Heart right ventricle (tissue), 16 donors: ENCODE data around the gene CRYGB. TPM values are rescaled to one million over a fixed set of nuclear protein-coding genes. Genes with fewer than 3 reads are reported as not detected.

ENCODE experiments used
- ATAC-seq, 8 donors: fragments of 200-7000 bp; cut with Tn5 transposase; one replicate each; pipeline ENCODE4 v1.9.1; 2020; ENCODE audit warnings: mild to moderate bottlenecking in 8 of 8, moderate library complexity in 8 of 8, moderate number of reproducible peaks in 1 of 8
- DNase-seq, 2 donors: peaks; one replicate each; pipeline ENCODE4 v3.0.0-alpha.2; 2020
- H3K27ac ChIP-seq, 10 donors: fragments of 200-600 bp; sonication (generic) in 2 of 10; one replicate each; pipeline versions ENCODE4 v1.5.0 to v1.8.0; 2020 to 2022; ENCODE audit warnings: mild to moderate bottlenecking in 3 of 10
- H3K27me3 ChIP-seq, 7 donors: fragments of 200-600 bp; one replicate each; pipeline ENCODE4 v1.8.0; 2021 to 2022; ENCODE audit warnings: mild to moderate bottlenecking in 2 of 7
- H3K36me3 ChIP-seq, 9 donors: fragments of 200-600 bp; sonication (generic) in 1 of 9; one replicate each; pipeline versions ENCODE4 v1.5.0 to v1.8.0; 2020 to 2022; ENCODE audit warnings: mild to moderate bottlenecking in 2 of 9
- H3K4me1 ChIP-seq, 9 donors: fragments of 200-600 bp; sonication (generic) in 1 of 9; one replicate each; pipeline versions ENCODE4 v1.5.0 to v1.8.0; 2020 to 2022; ENCODE audit warnings: mild to moderate bottlenecking in 4 of 9
- H3K4me3 ChIP-seq, 10 donors: fragments of 200-600 bp; sonication (generic) in 2 of 10; one replicate each; pipeline versions ENCODE4 v1.5.0 to v1.8.0; 2020 to 2022; ENCODE audit warnings: mild to moderate bottlenecking in 7 of 10, moderate library complexity in 2 of 10
- H3K9me3 ChIP-seq, 11 donors: fragments of 200-600 bp in 10 of 11; sonication (generic) in 2 of 11; one replicate each; pipeline versions ENCODE4 v1.5.0 to v1.8.0; 2013 to 2022; ENCODE audit warnings: mild to moderate bottlenecking in 2 of 11, control low read depth in 1 of 11, moderate library complexity in 1 of 11
- WGBS, 2 donors: extraction: QIAGEN DNeasy Blood & Tissue Kit; methylation state at CpG; one replicate each; pipeline ENCODE4 v1.1.7; 2013; ENCODE audit warnings: inconsistent platforms in 1 of 2; 5-methylcytosine and 5-hydroxymethylcytosine counted together
- intact Hi-C, 10 donors: fragments of 100-400 bp; cut with DNase I; formaldehyde crosslinking; loops; one replicate each; pipeline versions ENCODE4 v1.11.1 to v1.14.2; 2022
- polyA plus RNA-seq, 2 donors: library from polyadenylated mRNA; stranded (reverse); fragments of 200-250 nt; gene quantifications; one replicate each; pipeline ENCODE4 v1.2.3, GENCODE V29; 2013
- total RNA-seq, 10 donors: library from RNA; stranded (reverse); fragmentation: NEBNext Ultra II Directional in 3 of 10; extraction: Animal tissue kit (Norgen Biotek cat#: 25700) in 3 of 10; gene quantifications; one replicate each; pipeline versions ENCODE4 v1.2.1 to v1.2.4, GENCODE V29; 2021 to 2023
- TF ChIP-seq, protein P1 (sequence below), 9 donors: fragments of 200-600 bp; sonication (generic) in 2 of 9; IDR thresholded peaks; one replicate each; pipeline versions ENCODE4 v1.5.0 to v1.8.0; 2021 to 2022; ENCODE audit warnings: antibody characterized with exemption in 9 of 9, mild to moderate bottlenecking in 5 of 9, moderate library complexity in 1 of 9
- donor health status: Arrhythmogenic right ventricular cardiomyopathy.
- donor health status: ischemic (EF 13 %, LVEDD 7.1; RV severe dilation, severe dysfunction).
- donor health status: healthy with polysubstance abuse.
- donor health status: DM: no; HTN: yes; CAD: no.
- donor health status: DM: no; HTN: no; CAD: no.
- donor health status: ischemic (EF 25% LVEDD 6.9; RV normal size, moderate dysfunction).
- donor health status: ischemic (EF 25% LVEDD 5.7; RV mildly dilated, moderate dysfunction).
- donor health status: healthy.
- donor health status: DM: yes; HTN: yes; CAD: no.
- donor health status: Ischemic cardiomyopathy.
- donor health status: ischemic (EF 35%, LVEDD 5.7; RV mildly dilated, moderate dysfunction).
- donor health status: nonischemic (EF 11% LVEDD 7.7; RV severe dilation, severe dysfunction).
- donor health status: DM: yes; HTN: yes; CAD: no.
- donor health status: PGD.
- donor health status: ischemic (EF 29% LVEDD 5.4; RV normal size, mild dysfunction).
- donor health status: nonischemic (EF 23%, LVEDD 6.1; RV moderate dilation, normal function).

The CRYGB gene
- total and polyA plus RNA-seq, 12 donors = not detected

GRCh38 chr2:208175069-208175839 lies 29.3 kb upstream of the CRYGB start:
- intact Hi-C loops = loop anchor here in 6 of 10 donors (2.0 to 10.0 kb wide), 4 partner anchors 76 to 80 kb away; partner anchors contain the start of gene IDH1 (in 2 of the 6)
- Histone ChIP-seq H3K27ac (peak overlapping the region in 1 of 10 donors; percentile 41), H3K9me3 (no peaks in the 10 kb centered on the region), H3K4me1 (peaks cover 0 to 23% (median 0%) of the 10 kb centered on the region in 9 donors), H3K4me3 (no peak overlapping the region), H3K36me3 (no peaks in the 10 kb centered on the region), H3K27me3 (peaks cover 0 to 11% (median 0%) of the 10 kb centered on the region in 7 donors)
- 42 to 44% methylated on average over 21 of the region's 21 CpGs for WGBS, 2 donors
- peak; percentile 28 to 77 for DNase-seq
- ATAC-seq = peak; percentile 92 to 98 (median 96)
- TF ChIP-seq, protein P1, sequence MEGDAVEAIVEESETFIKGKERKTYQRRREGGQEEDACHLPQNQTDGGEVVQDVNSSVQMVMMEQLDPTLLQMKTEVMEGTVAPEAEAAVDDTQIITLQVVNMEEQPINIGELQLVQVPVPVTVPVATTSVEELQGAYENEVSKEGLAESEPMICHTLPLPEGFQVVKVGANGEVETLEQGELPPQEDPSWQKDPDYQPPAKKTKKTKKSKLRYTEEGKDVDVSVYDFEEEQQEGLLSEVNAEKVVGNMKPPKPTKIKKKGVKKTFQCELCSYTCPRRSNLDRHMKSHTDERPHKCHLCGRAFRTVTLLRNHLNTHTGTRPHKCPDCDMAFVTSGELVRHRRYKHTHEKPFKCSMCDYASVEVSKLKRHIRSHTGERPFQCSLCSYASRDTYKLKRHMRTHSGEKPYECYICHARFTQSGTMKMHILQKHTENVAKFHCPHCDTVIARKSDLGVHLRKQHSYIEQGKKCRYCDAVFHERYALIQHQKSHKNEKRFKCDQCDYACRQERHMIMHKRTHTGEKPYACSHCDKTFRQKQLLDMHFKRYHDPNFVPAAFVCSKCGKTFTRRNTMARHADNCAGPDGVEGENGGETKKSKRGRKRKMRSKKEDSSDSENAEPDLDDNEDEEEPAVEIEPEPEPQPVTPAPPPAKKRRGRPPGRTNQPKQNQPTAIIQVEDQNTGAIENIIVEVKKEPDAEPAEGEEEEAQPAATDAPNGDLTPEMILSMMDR (IDR thresholded peaks at IDR 0.05) = peak; percentile 64 to 93 (median 88)

GRCh38 chr2:208174144-208174543 lies 28.2 kb upstream of the CRYGB start:
- TF ChIP-seq, protein P1 (IDR thresholded peaks at IDR 0.05) = no peak
- Histone ChIP-seq H3K4me3 (no peak overlapping the region), H3K4me1 (peaks cover 0 to 23% (median 0%) of the 10 kb centered on the region in 9 donors), H3K27ac (no peak overlapping the region), H3K36me3 (no peaks in the 10 kb centered on the region), H3K9me3 (no peaks in the 10 kb centered on the region), H3K27me3 (peaks cover 0 to 11% (median 0%) of the 10 kb centered on the region in 7 donors)
- WGBS, 2 donors = 88 to 89% methylated on average over 9 of the region's 9 CpGs
- ATAC-seq (no peak), DNase-seq (no peak)
- intact Hi-C loops = loop anchor here in 3 of 10 donors (2.0 to 10.0 kb wide), 3 partner anchors 77 to 81 kb away; partner anchors contain the start of gene IDH1 (in 2 of the 3)

GRCh38 chr2:208172125-208172524 lies 26.2 kb upstream of the CRYGB start:
- intact Hi-C loops = loop anchor here in 1 of 10 donors (10.0 kb wide), 1 partner anchor 83 kb away; the partner anchor contains the start of gene IDH1
- peak in 5 of 8 donors; percentile 42 to 68 (median 61) for ATAC-seq

More at GRCh38 chr2:208172125-208172524, 26.2 kb upstream of the CRYGB start:
- TF ChIP-seq, protein P1 (IDR thresholded peaks at IDR 0.05) = no peak
- 66 to 69% methylated on average over 4 of the region's 4 CpGs for WGBS, 2 donors
- Histone ChIP-seq H3K9me3 (no peaks in the 10 kb centered on the region), H3K4me3 (no peak overlapping the region), H3K27me3 (peaks cover 0 to 26% (median 0%) of the 10 kb centered on the region in 7 donors), H3K27ac (peak overlapping the region in 1 of 10 donors; percentile 67), H3K4me1 (peaks cover 0 to 23% (median 0%) of the 10 kb centered on the region in 9 donors), H3K36me3 (no peaks in the 10 kb centered on the region)
- no peak for DNase-seq
